ENCODE results near the gene RGS14.

- TF ChIP-seq CTCF (IDR thresholded peaks at IDR 0.05; ENCODE audit: insufficient read depth, low read length, poor library complexity, severe bottlenecking): no peak
- no peak for TF ChIP-seq EZH2phosphoT487 (conservative IDR thresholded peaks at IDR 0.05; ENCODE audit: low read length)
Measured at GRCh38 chr5:177332896-177333260, 24.8 kb upstream of the RGS14 start.
